ENCODE data around the gene CYSTM1.

Gene CYSTM1

DNA sequence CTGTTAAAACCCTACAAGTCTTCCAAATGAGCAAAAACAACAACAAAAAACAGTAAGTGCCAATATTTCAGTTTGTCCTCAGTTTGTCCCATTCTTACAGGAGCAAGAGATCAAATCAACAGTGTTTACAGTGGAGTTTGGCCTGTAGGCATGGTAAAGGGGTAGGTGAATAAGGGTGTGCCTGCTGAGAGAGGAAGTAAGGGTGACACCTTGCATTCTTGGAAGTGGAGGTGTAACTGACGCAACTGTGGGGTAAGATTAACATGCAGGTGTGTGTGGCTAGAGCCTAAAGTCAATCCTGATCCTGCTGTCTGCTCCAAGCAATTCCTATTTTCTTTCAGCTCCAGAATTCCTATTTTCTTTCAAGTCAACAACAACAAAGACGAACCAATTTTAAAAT, 84.5 kb downstream of the CYSTM1 start:
- DNase-seq (ENCODE audit: low read depth) = no peak

DNA sequence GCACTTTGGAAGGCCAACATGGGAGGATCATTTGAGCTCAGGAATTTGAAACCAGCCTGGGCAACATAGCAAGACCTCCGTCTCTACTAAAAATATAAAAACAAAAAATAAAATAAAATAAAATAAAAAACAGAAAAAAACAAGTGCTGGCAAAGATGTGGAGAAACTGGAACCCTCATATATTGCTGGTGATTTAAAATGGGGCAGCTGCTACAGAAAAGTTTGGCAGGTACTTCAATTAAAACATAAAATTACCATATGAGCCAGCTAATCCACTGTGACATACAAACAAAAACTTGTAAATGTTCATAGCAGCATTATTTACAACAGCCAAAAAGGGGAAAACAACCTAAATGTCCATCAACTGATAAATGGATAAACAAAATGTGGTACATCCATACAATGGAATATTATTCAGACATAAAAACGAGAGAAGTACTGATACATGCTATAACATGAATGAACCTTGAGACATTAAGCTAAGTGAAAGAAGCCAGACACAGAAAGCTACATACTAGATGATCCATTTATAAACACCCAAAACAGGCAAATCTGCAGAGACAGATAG, 85.2 kb downstream of the CYSTM1 start:
- DNase-seq (ENCODE audit: low read depth) = no peak

- DNase-seq (ENCODE audit: low read depth) = peak; percentile 13
These were observed 86.6 kb downstream of the CYSTM1 start for GRCh38 chr5:140261403-140262171.

DNA sequence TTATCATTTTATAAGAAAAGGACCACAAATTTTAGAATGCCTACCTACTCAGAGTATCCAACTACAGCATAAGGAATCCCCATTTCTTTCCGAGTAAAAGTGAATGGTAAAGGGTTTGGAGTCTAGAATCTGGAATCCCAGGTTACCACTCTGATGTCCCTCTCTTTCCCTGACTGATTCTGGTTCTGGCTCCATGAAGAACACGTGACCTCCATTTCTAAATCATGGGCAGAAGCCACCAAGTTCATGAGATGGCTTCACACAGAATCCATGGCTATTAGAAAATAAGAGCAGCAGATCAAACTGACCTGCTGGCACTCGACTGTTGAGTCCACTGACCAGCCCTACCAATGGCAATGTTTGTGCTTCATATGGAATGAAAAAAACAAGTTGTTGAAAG, 87.2 kb downstream of the CYSTM1 start:
- no peak for DNase-seq (ENCODE audit: low read depth)

DNA sequence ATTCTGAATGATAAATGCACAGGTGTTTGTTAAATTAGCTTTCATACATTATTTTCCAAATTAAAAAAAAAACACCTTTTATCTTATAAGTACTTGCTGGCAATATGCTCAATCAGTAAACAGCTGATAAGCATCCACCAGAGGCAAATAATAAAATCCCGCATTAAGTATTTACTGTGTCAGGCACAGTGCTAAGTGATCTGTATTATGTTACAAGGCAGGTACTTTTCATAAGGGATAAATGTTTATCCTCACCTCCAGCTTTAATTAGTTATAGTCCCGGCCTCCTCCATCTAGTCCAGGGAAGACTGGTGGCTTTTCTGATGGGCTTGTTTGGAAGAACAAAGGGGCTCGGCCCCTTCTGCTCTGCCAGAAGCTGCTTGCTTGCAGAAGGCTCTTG, 87.9 kb downstream of the CYSTM1 start:
- no peak for DNase-seq (ENCODE audit: low read depth)

DNA sequence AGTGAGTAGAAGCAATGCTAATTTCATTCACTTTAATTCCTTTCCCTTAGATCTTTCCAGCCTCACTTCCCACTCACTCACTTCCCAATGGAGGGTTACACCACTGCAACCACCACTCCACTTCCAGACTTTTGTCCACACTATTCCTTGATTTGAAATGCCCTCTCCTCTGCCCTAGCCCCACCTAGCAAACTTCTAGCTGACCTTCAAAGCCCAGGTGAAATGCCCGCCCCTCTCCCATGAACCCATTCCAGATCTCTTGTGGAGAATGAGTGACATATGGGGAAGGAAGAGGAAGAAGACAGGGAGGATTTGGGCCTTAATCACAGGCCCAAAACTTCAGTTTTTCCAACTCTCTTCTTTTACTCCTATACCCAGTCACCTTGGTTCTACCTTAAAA, 90.9 kb downstream of the CYSTM1 start:
- DNase-seq (ENCODE audit: low read depth) = no peak

- no peak for DNase-seq (ENCODE audit: low read depth)
These were observed 91.6 kb downstream of the CYSTM1 start for GRCh38 chr5:140266471-140267200.

DNA sequence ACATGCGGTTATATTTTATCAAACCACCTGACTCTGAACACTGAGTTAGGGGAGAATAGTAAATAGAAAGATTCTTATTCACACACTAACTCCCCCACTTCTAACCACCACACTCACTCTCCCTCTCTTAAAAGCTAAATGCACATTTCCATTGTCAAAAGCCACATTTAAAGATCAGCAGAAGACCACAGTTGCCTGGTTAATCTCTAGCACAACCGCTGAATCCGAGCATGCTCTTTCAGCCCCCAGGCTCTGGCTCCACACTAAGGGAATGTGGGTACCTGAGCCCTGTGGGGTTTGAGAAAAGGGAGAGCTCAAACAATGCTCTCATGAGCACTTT, 92.2 kb downstream of the CYSTM1 start:
- no peak for DNase-seq (ENCODE audit: low read depth)

- DNase-seq (ENCODE audit: low read depth) = no peak
These were observed 92.6 kb downstream of the CYSTM1 start for GRCh38 chr5:140267559-140268018.

GRCh38 chr5:140270008-140270407, 95.0 kb downstream of the CYSTM1 start:
- DNase-seq (ENCODE audit: low read depth) = no peak

- DNase-seq (ENCODE audit: low read depth) = no peak
These were observed 98.5 kb downstream of the CYSTM1 start for GRCh38 chr5:140273401-140273877.

DNA sequence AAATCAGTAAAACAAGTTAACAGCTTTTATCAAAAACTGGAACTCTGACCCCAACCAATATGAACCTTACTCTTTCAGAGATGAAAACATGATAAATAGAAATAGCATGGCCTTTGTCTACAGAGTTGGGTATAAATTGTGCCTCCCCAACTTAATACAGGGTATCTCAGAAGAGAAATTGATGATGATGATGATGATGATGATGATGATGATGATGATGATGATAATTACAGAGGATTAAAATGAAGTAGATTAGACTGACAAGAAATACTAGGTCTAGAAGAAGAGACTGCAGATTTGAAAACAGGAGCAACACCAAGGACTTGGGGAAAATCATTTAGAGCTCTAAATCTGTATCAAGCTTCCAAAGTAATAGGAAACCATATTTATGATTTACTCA, 100.8 kb downstream of the CYSTM1 start:
- DNase-seq (ENCODE audit: low read depth) = no peak

GRCh38 chr5:140282266-140282665, 107.3 kb downstream of the CYSTM1 start:
- DNase-seq (ENCODE audit: low read depth) = no peak

GRCh38 chr5:140284013-140284412, 109.0 kb downstream of the CYSTM1 start:
- DNase-seq (ENCODE audit: low read depth) = no peak

DNA sequence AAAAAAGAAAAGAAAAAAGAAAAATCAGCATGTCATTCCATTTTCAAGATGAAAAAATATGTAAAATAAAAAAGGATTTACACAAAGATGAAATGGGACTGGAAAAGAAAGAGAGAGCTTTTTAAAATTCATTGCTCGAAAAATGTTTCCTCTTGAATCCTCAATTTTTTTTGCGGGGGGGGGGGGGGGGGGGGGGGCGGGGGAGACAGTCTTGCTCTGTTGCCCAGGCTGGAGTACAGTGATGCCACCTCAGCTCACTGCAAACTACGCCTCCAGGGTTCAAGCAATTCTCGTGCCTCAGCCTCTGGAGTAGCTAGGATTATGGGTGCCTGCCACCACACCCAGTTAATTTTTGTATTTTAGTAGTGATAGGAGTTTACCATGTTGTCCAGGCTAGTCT, 111.4 kb downstream of the CYSTM1 start:
- no peak for DNase-seq (ENCODE audit: low read depth)

GRCh38 chr5:140287801-140288521, 113.0 kb downstream of the CYSTM1 start:
- DNase-seq (ENCODE audit: low read depth) = no peak

DNA sequence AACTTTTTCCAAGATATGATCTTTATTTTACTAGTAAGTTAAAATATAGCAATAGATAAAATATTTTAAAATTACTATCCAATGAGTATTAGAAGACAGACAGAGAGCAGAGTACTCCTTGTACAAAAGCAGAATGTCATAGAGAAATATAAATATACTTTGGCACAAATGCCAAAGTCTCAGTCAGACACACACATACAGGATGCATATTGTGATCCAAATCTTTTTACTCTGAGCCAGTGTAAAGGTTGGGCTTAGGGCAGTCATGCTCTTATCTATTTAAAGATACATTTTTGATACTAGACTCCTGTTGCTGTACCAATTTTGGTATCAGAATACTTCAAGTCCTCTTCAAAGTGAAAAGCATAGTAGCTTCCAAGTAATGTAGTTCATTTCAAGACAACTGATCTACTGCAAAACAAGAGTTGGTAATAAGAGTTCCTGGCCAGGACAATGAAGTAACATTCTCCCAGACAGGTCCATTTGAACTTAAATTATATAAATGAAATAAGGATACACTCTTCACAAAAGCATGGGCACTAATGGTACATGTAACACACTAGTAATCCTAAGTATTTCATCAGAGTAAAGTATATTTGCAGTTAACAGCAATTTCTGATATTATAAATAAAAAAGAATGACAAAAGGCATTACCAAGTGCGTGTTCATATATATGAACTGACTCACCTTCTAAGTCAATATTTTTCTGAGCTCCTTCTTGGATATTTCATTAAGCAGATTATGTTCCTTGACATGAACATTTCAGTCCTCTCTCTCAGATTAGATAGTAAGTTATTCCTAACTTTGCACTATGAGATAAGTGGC, 117.4 kb downstream of the CYSTM1 start:
- no peak for DNase-seq (ENCODE audit: low read depth)
